HG03469 (cell line): ENCODE data around the gene OTUD3.
"Not testable (repeated sequence)": the region's sequence is repeated elsewhere in the genome, so short reads cannot be mapped to it uniquely, and the experiment has no call there.

Experiments
- ATAC-seq: cut with Tn5 transposase; IDR thresholded peaks from one replicate; pipeline ENCODE4 v1.9.1; 2021; ENCODE audit warnings: mild to moderate bottlenecking, moderate library complexity, moderate number of reproducible peaks; ENCODE audit not compliant: unreplicated experiment

The OTUD3 gene

DNA sequence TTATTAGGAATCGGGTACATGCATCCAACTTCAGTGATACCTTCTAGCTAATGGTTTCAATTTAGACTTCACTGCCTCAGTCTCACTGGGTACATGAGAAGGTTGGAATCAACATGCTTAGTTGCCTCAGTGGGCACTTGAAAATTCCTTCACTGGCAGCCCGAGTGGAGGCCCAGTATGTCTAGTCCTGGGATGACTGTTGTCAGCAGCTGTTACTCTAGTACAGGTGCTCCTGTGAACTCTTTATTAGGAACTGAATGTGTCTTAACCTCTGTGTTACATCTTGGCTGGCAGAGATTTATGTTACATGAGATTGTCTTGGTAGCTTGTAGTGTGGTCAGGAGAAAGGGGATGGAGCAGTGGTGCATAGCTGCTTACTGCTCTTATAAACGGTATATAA is 27.8 kb downstream of the OTUD3 start:
- ATAC-seq = no peak

DNA sequence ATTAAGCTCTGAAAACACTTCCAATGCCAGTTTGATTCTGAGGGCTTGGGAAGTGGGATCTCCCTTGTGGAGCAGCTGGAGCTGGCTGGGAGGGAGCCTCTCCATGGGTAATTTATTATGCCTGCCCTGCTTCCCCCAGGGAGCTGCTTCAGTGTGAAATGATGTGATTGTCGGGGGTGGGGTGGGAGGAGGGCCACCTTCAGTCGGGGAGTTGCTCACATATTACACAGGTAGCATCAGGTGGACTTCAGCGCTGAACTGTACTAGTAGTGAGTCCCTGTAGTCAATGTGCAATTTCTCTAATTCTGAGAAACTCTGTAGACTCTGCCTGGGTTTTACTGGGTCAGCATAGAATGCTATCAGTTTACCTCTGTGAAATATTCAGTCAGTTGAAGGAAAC is 28.5 kb downstream of the OTUD3 start:
- no peak for ATAC-seq

DNA sequence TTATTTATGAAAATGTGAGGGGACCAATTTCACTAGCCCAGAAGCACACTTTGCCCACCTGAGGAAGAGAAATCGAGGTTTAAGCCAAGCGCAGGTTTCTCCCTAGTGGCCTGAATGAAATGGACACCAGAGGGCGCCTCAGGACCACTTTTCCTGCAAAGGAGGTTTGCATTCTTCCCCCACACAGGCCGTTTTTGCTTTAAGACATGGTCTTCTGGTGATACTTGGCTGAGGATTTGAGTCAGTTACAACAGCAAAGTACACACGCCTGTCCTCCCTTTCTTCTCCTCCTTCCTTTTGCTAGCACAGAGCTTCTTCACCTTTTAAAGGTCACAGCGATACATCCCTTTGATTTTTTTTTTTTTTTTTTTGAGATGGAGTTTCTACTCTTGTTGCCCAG is 35.9 kb downstream of the OTUD3 start:
- ATAC-seq = no peak

DNA sequence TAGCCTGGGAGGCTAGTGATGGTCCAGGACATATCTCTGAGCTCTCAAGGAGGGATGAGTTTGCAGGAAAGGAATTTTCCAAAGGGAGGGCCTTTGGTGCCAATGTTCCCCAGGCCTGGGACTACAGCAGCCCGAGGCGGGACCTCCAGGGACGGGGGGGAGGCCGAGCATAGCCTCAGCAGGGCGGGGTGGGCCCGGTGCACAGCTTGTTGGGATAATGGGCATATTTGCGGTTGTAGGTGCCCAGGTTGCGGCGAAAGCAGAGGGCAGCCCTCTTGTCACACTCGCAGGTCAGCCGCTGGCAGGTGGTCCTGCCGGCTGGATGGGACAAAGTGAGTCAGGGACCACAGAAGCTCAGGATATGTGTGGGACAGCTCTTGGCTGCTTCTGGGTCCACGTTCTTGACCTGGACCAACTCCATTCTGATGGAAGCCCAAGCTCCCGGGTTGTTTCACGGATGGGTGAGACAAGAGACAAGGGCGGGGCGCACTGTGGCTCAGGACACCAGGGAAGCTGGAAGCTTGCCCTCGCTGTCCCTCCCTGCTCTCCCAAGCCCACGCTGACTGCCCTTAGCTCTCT is 38.0 kb downstream of the OTUD3 start:
- no peak for ATAC-seq

DNA sequence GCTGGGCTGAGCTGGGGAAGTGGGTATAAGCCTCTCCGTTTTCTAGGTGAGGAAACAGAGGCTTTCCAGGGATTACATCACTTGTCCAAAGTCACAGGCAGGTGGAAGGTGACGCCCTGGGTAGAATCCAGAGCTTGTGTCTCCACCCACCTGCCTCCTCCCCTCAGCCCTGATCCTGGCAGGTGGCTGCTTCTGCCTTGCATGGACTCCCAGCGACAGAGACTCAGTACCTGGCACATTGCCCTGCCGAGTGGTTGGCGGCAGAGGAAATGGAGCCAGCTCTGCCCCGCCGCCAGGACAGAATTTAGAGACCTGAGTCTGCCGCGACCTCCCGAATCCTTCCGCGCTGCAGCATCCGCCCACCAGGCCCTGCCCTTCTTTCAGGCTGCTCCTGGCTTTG is 39.1 kb downstream of the OTUD3 start:
- no peak for ATAC-seq

DNA sequence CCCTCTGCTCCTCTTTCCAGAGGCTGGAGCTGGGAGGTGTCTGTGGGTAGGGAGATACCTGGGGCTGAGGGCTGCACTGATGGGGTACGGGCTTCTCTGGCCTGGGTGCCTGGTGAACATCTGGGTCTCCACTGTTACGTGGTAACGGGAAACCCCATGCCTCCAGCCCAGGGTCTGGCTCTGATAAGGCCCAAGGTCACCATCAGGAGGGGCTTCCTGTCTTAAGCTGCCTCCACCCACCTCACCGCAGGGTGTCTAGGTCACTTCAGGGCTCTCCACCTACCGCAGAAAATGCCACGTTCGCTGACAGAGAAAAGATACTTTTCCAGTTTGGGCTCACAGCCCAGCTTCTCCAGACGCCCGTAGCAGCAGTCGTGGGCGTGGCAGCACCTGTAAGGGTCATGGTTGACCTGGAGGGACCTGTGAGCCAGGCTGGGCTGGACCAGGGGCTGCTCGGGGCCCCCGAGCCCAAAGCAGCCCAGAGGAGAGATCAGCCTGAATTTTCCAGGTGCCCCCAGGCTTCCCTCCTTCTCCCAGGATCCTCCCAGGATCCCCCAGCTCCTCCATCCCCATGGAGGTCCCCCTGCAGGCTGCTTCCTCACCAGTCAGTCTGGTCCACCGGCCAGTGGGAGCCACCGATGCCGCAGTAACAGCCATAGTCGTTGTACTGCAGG is 40.0 kb downstream of the OTUD3 start:
- no peak for ATAC-seq

DNA sequence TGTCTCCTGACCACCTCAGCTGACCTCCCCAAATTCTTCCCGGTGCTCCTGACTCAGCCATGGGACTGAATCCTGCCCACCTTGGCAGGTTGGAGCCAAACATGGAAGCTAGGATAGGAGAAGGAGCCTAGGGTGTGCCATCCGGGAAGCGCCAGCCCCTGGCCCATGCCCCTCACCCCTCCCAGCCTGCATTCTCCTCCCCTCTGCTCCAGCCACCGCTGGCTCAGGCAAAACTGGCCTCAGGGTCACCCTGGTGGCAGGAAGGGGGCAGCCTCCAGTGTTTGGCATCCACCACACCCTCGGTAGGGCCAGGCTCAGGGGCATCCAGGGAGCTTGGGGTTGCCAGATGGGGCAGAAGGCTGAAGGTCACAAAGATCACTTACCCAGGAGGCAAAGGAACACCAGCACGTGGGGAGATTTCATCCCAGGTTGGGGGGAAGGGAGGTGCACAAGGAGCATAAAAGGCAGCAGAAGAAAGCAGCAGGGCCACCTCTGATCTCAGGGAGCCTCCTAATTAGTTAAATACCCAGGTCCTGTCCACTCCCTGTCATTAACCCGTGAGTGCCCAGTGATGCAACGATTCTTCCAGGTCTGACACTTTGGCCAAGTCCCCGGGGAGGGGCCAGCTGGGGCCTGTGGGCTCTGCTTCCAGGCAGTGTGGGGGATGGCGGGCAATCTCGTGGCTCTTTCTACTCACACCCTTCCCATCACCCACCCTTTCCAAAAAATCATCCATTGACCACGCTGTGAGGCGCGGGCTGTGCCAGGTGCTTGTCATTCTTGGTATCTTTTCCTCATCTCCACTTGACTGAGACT is 41.1 kb downstream of the OTUD3 start, which contains the start of gene PLA2G2E:
TSS of gene PLA2G2E (minus strand) at position 481 of the 816 bp plus-strand sequence. CDS start at position 423, 58 bp downstream.
- no peak for ATAC-seq

DNA sequence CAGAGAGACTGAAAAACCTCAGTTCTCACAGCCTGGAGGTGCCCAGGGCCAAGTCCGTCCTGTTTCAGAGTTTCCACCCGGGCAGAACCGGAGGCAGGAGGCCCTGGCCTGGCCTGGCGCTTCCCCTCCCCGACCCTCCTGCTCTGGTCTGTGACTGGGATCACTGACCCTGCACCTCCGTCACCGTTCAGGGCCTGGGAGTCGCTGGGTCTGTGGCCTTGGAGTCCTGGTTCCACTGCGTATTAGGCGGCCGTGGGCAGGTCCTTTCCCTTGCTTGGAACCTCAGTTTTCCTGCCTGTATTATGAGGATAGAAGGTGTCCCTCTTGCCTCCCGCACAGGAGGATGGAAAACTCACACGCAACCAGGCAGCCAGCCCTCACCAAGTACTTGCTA is 41.8 kb downstream of the OTUD3 start:
- no peak for ATAC-seq

DNA sequence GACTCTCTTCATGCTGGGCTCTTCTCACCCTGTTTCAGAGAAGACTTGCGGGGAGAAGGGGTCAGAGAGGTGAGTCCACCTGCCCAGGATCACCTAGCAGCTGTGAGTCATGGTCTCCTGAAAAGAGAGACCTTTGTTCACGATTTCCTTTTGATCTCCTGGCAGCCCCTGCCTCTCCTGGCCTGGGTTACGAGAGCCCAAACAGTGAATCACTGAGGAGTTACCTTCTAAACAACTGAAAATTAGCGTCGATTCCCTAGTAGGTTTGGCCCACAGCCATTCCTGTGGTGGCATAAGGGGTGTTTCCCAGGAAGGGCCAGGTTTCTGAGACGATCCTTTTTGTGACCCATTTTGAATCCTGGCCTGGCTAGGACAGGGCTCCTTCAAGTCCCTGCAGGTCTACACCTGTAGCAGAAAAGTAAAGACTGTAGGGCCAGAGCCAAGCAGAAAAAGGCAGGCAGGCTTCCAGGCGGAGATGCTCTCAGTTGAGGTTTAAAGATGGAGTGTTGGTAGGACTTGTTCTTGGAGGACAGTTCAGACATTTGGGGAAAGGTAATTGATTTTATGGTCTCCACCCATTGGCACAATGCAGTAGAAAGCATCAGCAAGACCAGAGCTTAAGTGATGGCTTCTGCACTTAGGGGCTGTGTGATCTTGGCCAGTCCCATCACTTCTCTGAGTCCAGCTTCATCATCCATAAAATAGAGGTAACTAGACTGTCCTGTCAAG is 43.3 kb downstream of the OTUD3 start:
- no peak for ATAC-seq

DNA sequence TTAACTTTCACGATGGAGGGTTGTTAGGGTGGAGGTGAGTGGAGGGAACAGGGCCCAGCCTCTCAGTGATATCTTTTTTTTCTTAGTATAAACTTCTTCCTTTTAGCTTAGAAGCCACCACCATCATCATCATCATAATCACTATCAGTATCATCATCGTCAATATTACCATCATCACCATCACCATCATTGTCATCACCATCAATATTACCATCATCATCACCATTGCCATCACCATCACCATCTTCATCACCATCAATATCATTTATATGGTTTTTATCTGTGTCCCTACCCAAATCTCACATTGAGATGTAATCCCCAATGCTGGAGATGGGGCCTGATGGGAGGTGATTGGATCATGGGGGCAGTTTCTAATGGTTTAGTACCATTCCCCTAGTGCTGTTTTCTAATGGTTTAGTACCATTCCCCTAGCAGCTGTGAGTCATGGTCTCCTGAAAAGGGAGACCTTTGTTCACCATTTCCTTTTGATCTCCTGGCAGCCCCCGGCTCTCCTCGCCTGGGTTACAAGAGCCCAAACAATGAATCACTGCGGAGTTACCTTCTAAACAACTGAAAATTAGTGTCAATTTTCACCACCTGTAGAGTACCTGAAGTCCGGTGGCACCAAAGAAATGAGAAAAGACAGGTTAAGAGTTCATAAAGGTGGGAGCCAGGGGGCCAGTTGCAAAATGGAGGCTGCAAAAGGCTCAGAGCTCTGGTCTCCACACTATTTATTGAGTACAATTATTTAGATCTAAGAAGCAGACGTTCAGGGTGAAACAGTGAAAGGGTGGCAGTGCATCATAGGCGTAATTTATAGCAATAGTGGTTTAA is 44.3 kb downstream of the OTUD3 start:
- ATAC-seq = no peak

DNA sequence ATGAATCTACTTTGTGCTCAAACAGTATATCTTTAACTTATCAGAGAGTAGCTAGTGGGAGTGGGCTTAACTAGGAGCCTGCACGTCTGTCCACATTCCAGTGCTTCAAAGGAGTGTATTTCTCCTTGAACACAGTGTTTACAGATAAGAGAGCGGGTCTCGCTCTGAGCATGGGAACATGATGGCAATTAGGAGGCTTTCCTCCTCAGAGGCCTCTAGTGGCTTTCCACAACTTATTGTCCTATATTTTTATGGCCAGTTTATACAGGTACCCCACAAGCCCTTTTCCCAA is 44.9 kb downstream of the OTUD3 start:
- ATAC-seq = not testable (repeated sequence)

DNA sequence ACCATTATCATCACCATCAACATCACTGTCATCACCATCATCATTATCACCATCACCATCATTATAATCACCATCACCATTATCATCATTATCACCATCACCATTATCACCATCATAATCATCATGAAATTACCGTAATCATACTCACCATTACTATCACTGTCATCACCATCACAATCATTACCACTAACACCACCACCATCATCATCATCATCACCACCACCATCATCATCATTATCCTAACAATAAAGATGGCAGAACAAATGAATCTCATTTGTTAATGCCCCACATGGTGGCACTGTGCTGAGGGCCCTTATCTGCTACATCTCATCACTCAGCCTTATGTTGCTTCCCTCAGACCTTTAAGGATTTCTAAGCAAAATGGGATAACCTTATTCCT is 50.7 kb downstream of the OTUD3 start:
- no peak for ATAC-seq

DNA sequence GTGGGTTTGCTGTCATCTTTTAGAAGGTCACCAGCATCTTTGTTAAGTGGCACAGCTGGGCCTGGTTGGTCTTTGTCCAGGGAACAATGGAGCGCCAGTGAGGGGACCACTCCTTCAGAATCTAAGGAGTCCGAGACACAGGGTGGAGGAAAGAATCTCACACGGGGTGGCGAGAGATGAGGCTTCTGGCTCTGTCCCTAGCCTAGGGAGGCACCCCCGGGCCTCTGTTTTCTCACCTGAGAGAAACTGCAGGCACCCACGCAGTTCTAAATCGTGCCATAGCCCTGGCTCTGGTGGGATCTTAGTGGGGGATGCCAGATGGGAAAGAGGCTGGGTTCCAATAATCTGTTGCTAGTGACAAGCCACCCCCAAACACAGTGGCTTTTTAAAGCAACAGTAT is 52.1 kb downstream of the OTUD3 start:
- no peak for ATAC-seq

DNA sequence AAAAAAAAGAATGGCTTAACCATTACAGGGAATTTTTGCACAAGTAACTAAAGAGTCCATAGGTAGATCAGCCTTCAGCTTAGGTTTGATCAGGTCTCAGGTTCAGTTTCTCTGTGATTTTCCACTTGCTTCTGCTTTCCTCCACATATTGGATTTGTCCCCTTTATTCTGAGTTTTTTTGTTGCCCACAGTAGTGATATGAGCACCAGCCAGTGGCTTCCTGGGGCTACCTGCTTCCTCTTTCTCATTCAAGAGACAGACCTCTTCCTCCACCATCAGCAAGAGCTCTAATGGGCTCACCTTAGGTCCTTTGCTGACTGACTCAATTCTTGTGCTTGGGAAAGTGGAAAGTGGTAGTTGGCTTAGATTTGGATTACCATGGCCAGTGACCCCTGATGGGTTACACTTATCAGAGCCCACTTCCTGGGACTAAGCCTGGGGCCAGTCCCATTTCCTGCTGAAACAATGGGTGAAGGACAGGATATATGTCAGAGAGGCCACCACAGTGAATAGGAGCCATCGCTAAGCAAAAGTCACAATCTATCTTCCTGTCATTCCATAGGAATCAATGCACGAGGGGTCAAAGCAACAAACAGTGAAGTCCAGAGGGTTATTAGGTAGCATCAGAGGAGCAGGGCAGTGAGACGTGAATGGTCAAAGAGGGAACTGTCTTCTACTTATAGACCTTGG is 54.0 kb downstream of the OTUD3 start:
- ATAC-seq = no peak

DNA sequence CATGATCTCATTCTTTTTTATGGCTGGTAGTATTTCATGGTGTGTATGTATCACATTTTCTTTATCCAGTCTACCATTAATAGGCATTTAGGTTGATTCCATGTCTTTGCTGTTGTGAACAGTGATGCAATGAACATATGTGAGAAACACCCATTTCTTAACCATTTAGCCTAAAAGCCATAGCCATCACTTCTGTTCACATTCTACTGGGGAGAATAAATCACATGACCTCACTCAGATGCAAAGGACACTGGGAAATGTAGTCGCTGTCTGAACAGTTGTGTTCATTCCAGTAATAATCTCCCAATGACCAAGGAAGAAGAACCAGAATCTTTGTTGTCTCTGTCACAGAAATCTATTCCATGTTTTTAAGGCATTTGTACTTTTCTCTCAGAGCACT is 56.3 kb downstream of the OTUD3 start:
- no peak for ATAC-seq

DNA sequence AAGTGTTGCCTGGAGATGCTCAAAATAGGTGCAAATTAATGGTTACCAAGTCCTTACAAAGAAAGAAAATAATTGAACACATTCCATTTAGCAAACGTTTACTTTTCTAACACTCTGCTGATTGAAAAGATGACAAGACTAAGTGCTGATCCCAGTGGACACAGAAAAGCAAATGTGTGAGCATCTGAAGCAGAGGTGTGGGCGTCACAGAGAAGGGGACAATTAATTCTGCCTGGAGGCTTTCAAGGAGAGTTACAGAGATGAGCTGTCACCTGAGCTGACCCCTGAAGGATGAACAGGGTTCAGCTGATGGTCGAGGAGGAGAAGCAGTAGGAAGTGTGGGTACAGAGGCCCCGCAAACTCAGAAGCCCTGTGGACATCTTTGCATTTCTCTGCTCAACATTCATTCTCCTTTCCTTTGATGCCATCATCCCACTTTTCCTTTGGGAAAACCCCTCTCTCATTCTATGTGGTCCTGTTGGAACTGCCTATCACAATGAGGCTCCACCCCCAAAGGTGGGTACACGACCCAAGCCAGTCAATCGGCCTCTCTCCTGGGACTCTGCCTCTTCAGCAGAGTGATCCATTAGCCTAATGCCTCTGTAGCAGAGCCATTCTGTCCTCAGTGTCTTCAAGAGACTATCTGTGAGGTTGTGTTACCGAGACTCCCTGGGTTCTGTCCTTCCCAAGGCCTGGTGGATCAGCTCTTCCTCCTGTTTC is 58.5 kb downstream of the OTUD3 start:
- ATAC-seq = no peak

DNA sequence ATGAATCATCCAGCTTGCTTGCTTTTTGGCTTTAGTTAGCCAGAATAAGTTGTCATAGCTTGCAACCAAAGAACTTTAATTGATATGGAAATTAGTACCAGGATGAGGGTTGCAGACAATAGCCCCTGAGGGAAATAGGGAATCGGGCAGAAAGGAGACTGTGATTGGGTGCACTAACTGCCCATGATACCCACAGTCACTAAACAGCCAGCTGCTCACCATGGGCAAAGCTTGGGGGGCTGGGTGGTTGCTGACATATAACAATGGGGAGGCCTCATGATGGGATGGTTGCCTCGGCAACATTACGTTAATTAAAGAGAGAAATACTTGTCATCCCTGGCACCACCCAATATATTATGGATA is 59.0 kb downstream of the OTUD3 start:
- ATAC-seq = no peak

DNA sequence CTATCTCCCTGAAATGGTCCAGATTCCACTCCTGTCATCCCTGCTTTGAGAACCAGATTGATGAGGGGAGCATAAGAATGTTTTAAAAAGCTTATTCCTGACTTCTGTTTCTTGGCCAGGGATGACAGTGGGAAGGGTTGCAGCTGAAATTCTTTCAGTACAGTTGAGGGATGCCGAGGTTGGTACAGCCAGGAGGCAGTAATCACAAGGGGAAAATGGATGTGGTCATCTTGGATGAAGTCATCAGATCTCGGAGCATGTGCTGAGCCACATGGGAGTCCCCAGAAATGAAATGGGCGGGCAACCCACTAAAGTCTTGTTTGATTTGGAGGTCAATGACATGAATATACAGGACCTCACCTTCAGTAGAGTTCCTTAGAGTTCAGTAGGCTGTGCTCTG is 59.9 kb downstream of the OTUD3 start:
- ATAC-seq = no peak

DNA sequence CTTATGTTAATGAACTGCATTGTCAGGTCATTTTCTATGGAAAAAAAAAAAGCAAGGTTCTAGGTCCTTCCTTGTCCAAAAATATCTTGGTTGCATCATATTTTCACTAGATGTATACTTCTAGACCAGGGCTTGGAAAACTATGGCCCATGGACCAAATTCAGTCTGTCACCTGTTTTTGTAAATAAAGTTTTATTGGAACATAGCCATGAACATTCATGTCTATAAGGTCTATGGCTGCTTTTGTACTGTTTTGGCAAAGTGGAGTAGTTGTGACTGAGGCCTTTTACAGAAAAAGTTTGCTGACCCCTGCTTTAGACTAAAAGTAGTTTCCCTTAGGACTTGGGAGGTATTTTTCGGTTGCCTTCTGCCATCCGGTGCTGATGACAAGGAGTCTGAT is 60.5 kb downstream of the OTUD3 start:
- no peak for ATAC-seq

DNA sequence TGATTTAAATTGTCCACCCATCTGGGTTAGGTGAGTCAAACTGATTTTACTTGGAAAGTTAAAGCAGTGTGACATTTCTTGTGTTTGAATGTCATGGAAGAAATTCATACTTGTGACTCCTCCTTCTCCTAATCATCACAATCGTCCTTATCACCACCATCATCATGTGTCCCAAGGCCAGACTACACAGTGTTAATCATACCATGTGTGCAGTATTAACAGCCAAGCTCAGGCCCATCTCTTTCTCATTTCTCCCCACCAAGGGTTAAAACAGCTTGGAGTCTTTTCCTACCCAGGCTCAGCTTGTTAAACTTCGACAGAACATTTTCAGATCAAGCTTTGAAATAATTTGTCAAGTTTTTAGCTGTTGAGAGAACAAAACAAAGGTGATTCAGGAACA is 63.7 kb downstream of the OTUD3 start:
- no peak for ATAC-seq
